GM12892 (cell line): ENCODE results near the gene SLC4A9.

Experiments
- POLR2A ChIP-seq: IDR thresholded peaks from 2 replicates; pipeline ENCODE4 v1.6.1; 2011; ENCODE audit warnings: low read depth, low read length, control low read depth
- POLR2AphosphoS5 ChIP-seq: IDR thresholded peaks from 2 replicates; pipeline ENCODE4 v1.6.1; 2011; ENCODE audit warnings: low read depth, low read length, control low read depth
- TAF1 ChIP-seq: IDR thresholded peaks from 2 replicates; pipeline ENCODE4 v1.6.1; 2011; ENCODE audit warnings: low read depth, mild to moderate bottlenecking, control low read depth, low read length, borderline replicate concordance

DNA sequence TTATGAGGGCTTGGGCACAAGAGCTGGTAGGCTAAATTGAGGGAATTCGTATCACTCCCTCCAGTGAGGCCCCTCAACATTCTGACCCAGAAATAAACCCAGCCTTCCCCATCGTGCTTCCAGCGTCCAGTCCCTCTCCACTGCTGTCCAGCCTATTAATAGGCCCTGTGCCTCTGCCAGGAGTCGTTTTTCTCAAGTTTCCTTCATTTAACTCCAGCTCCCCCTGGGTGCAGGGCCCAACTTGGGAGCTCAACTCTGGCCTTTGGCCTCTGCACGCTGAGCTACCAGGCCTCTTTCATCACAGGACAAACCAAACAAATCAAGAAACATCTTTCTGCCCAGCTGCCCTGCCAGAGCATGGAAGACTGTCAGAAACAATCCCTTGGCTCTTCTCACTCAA is 23.6 kb upstream of the SLC4A9 start:
- TF ChIP-seq POLR2A (no peak), POLR2AphosphoS5 (no peak), TAF1 (no peak)
